Stimulated activated CD4-positive, alpha-beta T cell treated with anti-CD3 and anti-CD28 coated beads, Interleukin-4, amount 100 ng/mL, for 24 hours (primary cell): ENCODE measurements around the gene FRMD4B.
"Not testable (repeated sequence)": the region's sequence is repeated elsewhere in the genome, so short reads cannot be mapped to it uniquely, and the experiment has no call there.

Experiments
- DNase-seq: peaks from one replicate; pipeline ENCODE4 v3.0.0-alpha.2; 2020

The FRMD4B gene

DNA sequence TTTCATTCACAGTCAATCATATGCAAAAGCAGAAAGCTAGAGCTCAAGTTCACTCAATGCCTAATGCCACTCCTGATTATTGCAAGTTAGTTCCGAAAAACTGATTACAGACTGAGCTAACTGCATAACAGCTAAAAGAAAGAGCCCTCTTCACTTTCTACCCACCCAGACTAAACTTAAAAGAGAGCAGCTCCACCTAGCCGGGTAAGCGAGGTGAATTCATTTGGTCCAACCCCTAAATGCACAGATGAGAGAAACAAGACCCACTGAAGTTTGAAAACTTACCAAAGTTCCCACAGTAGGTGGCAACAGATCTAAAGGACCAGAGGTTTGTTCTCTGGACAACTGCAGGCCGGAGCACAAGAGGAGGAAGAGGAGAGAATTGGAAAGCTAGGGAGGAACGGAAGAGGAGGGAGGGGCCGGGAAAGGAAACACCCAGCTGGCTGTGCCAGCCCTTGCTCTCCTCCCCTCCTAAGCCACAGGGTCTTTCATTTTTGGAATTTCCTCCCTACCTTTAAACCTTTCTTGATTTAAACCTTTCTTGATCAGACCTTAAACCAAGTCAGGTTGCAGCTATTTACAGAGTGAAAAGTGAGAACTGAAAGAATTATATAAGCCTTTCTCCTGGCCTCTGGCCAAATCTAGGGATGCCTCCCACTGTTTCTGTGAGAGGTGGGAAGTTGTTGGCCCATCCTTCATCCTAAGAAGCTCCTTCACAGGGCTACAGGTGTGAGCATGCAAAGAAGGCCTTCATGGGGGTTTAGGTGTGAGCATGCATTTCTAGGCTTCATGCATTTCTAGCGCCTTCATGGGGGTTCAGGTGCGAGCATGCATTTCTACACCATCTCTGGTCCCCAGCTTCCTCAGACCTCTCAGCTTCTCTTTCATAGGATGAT is 148.8 kb downstream of the FRMD4B start:
- no peak for DNase-seq

DNA sequence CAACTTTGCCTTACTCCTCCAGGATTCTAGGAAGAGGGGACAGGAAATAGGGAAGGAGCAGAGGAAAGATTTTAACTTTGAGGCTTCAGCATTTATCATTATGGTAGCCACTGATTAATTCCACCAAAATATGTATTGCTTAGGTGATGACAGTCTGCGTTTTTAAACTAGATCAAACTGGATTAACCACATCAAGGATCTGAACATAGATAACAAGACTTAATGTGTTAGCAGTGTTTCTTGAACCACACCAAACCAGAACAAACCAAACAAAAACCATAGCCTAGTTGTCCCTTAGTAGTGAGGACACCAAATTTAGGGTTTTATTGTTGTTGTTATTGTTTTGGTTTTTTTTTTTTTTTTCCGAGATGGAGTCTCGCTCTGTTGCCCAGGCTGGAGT is 150.0 kb downstream of the FRMD4B start:
- DNase-seq = no peak

DNA sequence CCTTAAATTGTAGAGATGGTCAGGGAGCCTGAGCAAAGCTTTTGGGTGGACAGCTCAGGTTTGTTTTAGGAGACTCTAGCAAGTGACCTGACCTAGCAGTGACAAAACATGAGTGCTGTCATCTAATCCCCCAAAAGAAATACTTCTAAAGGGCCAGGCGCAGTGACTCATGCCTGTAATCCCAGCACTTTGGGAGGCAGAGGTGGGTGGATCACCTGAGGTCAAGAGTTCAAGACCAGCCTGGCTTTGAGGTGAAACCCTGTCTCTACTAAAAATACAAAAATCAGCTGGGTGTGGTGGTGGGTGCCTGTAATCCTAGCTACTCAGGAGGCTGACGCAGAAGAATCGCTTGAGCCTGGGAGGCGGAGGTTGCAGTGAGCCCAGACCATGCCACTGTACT is 150.7 kb downstream of the FRMD4B start:
- DNase-seq = not testable (repeated sequence)

DNA sequence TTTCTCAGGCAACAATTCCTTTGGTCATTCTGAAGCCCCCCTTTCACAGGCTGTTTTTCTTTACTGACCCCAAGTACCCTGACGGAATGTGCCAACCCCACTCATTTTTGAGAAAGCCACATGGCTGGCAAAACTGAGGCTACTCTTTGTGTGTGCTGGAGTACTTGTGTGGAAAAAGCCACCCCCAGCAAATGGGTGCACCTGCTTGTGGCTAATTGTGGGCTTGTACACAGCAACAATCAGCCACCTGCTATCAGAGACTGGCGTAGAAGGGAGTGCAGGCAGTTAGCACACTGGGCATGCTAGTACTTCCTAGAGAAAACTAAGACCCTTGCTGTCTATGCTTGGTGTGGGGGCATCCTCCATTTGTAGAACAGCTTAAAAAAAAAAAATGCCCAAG is 153.4 kb downstream of the FRMD4B start:
- no peak for DNase-seq

DNA sequence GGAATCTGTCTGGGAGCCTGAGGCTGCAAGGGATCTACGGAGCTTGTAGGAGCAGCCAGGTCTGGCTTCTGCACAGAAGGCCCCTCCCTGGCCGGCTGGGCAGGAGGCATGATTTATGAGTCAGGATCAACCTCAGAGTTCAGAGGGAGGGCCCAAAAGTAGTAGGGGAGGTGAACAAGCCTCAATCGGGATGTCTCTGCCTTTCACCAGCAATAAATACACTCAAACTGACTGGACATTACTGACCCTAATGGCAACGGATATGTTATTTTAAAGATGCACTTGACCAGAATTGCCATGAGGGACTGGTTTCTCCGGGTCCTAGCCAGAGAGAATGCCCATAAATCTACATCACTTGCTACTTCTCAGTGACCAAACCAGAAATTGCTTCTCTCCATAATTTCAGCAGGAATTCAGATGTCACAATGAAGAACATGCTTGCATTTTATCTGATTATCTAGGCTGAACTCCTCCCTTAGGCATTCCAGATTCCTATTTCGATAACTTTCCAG is 153.9 kb downstream of the FRMD4B start:
- no peak for DNase-seq

DNA sequence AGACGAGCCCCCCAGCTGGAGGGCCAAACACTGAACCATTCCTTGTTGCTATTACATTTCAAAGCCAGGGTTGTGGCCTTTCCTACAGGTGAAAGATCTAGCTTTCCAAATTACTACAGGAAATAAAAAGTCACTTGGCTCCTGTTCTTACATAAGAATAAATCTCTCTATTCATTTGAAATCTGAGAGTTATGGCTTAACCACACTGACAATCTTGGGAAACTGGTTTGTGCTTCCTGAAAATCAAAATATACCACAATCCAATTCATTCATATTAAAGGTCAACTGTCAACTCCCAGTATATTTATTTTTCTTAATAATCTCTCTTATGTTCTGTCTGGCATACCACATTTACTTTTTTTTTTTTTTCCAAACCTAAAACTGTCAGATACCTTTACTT is 159.8 kb downstream of the FRMD4B start:
- no peak for DNase-seq

DNA sequence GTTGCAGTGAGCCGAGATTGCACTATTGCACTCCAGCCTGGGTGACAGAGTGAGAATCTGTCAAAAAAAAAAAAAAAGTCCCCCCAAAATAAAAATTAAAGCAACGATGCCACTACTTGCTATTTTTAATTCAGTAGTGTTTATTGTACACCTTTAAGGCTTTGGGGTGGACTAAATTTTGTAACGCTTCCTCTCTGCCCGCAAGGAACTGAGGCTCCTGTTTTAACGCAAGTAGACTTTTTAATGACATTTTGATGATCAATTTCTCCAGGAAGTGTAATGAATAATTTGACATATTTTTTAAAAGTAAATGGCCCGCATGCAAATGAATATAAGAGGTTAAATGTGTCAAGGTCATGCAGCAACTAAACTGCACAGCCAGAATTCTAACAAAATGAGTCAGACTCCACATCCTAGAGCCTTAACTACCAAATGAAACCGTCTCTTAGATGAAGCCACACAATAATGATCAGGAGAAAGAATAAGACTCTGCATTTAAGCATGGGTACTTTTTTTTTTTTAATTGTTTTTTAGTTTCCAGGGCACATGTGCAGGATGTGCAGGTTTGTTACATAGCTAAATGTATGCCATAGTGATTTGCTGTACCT is 166.7 kb downstream of the FRMD4B start:
- no peak for DNase-seq

DNA sequence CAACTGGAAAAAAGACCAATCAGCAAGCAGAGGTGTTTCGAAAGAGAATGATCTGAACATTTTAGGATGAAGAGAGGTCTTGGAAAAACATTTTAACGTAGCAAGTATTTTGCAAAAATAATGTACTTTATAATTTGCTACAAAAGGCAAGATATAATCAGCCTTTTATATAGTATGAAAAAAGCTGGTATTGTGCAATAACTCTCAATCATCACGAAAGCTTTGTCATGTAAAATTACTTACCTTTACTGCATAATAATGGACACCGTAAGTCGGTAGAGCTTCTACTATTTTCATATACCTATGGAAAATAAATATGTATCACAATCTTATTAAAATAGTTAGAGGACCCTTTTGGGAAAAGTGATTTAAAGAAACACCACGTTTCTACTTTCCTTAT is 167.8 kb downstream of the FRMD4B start:
- DNase-seq = no peak

DNA sequence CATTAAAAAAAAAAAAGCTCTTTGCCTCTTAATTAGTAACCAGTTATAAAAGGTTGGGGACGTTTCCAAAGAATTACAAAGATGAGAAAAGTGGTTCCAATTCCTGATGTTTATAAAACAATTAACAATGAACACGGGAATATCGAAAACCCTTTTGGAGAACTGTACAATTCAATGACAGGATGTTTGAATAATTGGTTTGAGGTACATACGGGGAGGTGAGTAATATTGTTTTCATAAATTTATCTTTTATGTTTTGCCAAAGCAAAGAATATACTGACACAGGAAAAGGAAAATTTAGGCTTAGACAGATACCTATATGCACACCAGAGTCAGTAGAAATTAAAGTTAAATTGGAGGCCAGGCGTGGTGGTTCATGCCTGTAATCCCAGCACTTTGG is 168.9 kb downstream of the FRMD4B start:
- no peak for DNase-seq

DNA sequence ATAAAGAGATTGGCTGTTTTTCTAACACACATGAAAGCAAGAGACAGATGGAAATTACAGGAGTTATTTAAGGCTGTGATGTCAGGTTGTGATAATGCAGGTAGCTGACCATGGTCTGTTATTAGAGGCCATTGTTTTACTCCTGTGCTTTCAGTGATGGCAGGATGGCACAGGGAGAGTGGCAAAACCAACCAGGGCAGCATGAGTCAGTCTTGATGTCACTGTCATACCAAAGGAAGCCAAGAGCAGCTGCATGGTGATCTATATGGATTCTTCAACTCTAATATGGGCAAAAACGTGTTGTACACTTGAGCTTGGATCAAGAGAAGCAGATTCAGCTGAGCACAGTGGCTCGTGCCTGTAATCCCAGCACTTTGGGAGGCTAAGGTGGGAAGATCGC is 171.6 kb downstream of the FRMD4B start:
- no peak for DNase-seq

DNA sequence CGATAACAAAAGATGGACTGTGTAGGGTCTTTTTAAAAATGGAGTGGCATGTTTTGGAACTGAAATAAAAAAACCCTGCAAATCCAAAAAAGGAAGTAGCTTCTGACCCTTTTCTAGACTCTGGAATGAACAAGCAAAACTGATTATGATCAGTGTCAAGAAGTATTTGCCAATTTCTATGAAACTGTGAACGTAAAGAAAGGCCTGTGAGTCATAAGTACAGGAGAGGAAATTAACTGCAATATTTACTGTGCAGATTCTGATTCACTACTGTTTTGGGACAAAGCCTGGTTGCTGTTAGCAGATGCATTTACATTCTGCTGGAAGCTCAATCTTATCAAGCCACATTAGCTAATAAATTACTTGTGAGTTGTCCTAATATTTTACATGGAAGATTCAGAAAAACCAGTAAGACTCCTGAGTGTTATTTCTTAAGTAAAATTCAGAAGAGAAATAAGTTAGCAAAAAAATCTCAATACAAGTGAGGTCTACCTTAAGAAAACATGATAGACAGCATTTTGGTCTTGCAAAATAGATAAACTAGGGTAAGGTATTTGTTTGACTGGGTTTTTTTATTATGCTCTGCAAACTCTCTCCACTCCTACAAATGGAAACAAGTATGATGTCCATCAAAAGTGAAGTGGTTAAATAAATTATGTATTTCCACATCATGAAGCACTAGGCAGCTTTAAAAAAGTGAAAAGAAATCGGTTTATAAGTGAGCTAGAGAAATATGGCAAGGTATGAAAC is 173.3 kb downstream of the FRMD4B start:
- no peak for DNase-seq

DNA sequence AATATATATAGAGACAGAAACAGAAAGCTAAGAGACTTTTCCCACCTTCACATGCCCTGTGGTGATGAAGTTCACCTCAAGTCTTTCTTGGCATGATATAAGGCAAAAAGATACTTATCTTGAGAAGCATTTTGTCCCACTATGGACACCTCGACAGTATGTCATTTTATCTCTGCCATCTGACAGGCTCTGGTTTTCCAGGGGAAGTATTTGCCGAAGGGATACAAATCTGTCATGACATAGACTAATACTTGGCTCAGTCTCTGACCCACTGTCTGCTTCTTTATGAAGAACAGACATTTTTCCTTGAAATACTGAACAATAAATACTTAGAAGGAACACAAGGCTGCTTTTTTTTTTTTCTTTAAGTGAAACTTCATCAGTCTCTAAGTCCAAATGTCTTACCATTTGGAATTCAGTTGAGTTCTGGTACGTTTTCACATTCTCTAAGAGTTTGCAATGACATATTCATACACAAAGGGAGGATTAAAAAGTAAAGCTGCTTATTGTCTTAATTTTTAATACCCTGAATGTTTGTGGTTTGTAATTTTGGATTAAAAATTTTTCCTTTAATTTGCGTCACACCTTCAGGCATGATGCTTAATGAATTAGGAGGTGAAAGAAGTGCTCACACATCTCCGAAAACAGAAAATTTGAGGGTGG is 175.7 kb downstream of the FRMD4B start:
- DNase-seq = no peak

DNA sequence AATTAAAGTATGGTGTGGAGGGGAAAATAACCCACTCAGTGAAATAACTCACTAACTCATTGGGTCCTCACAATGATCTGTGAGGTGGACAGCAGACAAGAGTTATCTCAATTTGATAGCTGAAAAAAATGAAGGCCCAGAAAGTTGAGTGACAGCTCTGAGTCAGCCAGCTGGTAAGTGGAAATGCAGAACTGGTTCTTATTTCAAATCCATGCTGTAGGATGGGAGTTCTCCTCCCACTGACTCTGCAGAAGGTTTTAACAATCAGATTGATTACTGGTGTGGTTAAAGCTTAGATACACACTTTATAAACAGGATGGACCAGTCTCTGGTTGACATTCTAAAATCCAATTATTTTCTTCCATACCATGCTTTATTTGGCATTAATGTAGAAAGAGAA is 176.5 kb downstream of the FRMD4B start:
- no peak for DNase-seq

DNA sequence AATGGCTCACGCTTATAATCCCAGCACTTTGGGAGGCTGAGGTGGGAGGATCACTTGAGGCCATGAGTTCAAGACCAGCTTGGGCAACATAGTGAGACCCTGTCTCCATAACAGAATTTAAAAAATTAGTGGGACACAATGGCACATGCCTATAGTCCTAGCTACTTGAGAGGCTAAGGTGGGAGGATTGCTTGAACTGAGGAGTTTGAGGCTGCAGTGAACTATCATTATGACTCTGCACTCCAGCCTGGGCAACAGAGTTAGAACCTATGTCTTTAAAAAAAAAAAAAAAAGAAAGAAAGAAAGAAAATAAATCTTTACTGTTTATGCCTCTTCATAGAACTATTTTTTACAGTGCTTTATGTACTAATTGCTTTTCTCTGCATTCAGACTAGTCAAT is 178.9 kb downstream of the FRMD4B start:
- no peak for DNase-seq

DNA sequence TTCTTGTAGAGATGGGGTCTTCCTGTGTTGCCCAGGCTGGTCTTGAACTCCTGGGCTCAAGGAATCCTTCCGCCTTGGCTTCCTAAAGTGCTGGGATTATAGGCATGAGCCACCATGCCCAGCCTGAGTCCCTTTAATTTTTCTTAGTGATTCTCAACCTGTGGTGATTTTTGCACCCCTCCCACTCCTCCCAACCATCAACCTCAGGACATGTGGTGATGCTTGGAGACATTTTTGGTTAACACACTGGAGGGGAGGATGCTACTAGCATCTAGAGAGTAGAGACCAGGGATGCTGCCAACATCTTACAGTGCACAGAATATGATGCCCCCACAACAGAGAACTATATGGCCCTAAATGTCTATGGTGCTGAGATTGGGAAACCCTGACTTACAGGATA is 180.5 kb downstream of the FRMD4B start:
- DNase-seq = no peak

DNA sequence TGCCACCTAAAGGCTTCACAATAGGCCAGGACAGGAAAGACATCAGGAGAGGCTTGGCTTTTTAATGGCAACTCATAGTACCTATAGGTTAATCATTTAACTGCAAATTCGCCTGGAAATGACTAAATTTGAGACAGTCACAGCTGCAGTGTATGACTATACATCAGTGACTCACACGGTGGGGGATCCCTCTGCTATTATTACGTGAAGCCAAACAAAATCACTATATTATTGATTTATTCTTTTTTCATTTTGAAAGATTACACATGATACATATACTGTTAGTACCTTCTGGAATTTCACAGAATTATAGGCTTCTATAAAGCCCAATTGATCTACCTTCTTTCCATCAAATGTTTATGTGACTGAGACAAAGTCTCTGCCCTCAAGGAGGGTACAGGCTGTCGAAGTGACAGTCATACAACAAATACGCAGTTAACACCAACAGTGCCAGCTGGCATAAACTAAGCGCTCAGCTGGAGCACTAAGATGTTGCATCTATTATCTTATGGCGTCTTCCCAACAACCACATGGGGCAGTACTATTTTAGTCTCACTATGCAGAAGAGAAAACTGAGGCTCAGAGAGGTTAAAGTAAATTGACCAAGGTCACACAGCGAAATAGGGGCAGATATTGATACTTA is 181.5 kb downstream of the FRMD4B start:
- peak; percentile 68 for DNase-seq

DNA sequence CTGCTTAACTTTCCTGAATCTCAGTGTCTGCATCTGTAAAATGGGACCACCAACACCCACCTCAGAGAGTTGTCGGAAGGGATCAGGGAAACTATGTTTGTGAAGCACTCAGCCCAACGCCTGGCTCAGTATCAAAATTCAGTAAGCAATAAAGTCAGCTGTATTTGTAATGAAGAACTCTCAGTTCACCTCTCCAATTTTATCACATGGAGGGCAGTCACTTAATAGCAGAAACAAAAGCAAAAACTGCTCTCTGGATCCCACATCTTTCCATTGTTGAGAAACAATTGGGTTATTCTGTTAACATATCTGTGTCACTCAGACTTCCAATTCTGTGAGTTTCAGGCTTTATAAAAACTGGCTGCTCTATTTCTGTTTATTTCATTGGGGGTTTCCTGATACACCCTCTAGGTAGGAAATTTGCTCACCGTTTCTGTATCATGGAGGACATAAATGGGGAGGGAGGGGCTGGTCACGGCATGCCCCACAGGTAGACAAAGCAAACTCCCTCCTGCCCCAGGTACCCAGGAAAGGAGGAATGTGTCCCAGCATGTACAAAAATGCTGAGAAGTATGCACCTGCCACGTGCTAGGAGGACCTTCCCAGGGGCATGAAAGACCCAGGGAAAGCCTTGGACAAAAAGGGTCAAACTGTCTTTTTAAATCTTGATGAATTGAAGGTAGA is 182.1 kb downstream of the FRMD4B start:
- no peak for DNase-seq

DNA sequence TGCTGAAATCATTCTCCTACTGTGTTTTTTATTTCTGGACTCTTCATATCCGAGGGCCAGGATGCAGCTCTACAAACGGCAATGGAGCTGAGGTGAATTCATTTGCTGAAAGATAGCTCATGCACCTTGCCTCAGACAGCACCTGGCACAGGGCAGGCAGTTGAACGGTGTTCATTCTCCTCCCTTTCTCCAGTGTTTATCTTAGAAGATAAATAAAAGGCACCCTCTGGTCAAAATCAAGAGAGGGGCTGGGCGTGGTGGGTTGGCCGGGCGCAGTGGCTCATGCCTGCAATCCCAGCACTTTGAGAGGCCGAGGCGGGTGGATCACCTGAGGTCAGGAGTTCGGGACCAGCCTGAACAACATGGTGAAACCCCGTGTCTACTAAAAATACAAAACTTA is 184.2 kb downstream of the FRMD4B start:
- DNase-seq = no peak

DNA sequence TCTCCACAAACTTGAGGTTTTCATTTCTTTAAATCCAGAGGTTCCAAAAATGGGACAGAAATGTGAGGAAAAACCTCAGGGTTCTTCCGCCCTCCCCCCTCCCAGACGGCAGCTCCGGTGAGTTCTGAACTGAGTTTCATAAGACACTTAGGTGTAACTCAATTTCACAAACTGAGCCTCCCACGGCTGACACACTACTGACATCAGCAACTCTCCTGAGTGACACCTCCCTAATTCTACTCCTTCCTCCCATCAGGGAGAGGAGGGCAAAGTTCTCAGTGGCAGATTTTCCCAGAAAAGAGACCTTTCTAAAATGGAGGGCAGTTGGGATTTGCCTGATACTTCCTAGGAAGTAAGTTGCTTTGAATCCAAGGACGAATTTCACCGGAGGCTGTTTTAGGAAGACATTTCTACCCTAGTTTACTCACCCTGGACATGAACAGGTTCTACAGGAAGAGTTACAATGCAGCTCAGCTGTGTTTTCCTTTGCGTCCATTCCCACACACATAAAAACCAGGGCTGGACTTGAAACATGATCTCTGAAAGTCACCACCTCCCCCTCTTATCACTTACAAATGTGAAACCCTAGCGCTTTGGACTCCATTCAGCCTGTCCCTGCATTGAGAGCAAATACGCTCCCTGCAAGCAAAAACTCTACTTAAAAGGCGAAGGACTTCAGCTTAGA is 185.4 kb downstream of the FRMD4B start:
- DNase-seq = peak; percentile 71

DNA sequence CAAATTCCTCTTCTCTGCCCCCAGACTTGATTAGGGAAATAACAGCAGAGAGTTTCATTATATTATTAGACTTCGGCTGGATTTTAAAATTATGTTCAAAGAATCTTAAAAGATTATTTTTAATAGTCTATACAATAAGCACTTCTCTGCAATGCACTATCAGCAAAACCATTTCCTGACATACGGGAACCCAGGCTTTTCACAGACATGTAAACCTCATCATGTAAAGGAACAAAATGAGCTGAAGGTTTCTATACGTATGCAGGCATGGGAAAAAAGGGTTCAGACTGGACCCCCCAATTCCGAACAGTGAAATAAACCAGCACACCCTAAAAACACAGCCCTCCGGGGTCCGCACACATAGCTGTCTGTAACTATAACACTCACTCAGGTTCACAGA is 185.9 kb downstream of the FRMD4B start:
- DNase-seq = no peak

DNA sequence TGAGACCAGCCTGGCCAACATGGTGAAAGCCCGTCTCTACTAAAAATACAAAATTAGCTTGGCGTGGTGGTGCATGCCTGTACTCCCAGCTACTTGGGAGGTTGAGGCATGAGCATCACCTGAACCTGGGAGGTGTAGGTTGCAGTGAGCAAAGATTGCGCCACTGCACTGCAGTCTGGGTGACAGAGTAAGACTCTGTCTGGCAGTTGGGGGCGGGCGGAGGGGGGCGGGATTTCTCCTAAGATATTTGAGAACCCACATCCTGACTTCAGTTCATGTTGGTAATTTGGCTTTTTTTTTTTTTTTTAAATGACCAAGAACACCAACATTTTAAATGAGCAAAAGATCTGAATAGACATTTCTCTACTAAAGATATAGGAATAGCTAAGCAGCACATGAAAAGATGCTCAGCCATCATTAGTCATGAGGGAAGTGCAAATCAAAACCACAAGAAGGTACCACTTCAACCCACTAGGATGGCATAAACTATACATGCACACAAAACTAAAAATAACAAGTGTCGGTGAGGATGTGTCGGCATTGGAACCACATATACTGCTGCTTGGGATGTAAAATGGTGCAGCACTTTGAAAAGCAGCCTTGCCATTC is 187.9 kb downstream of the FRMD4B start:
- peak; percentile 61 for DNase-seq
